Mesothelial cell of epicardium (in vitro differentiated cells): ENCODE results near the gene SNRPA. TPM values are rescaled to one million over a fixed set of nuclear protein-coding genes. Genes with fewer than 3 reads are reported as not detected.
A peak's percentile ranks its signal among the peaks of the same experiment; 100 is the strongest.

ENCODE experiments used
- DNase-seq, 2 experiments: peaks; one replicate each; pipeline ENCODE4 v3.0.0; 2021; ENCODE audit warnings: low spot score in 2 of 2; ENCODE audit not compliant: unreplicated experiment in 2 of 2
- H3K27ac Mint-ChIP-seq: 2 replicates; pipeline ENCODE4 v1.8.0; 2021; ENCODE audit warnings: mixed read lengths
- H3K27me3 Mint-ChIP-seq: 2 replicates; pipeline ENCODE4 v1.8.0; 2021; ENCODE audit warnings: low read depth, mixed read lengths
- H3K36me3 Mint-ChIP-seq: 2 replicates; pipeline ENCODE4 v1.8.0; 2021; ENCODE audit warnings: mixed read lengths
- H3K4me1 Mint-ChIP-seq: 2 replicates; pipeline ENCODE4 v1.8.0; 2021; ENCODE audit warnings: mixed read lengths
- H3K4me3 Mint-ChIP-seq: 2 replicates; pipeline ENCODE4 v1.8.0; 2021; ENCODE audit warnings: mild to moderate bottlenecking, moderate library complexity, mixed read lengths
- H3K9me3 Mint-ChIP-seq: 2 replicates; pipeline ENCODE4 v1.8.0; 2021; ENCODE audit warnings: mixed read lengths
- CTCF ChIP-seq: fragments of 200-600 bp; sonication (generic); IDR thresholded peaks from one replicate; pipeline ENCODE4 v1.5.0; 2021; ENCODE audit warnings: antibody characterized with exemption; ENCODE audit not compliant: unreplicated experiment
- total RNA-seq: library from RNA; stranded (reverse); gene quantifications from 3 replicates; pipeline ENCODE4 v1.2.1, GENCODE V29; 2021

The SNRPA gene
- 109 to 121 TPM (median 111 TPM) in 3 replicates for total RNA-seq

DNA sequence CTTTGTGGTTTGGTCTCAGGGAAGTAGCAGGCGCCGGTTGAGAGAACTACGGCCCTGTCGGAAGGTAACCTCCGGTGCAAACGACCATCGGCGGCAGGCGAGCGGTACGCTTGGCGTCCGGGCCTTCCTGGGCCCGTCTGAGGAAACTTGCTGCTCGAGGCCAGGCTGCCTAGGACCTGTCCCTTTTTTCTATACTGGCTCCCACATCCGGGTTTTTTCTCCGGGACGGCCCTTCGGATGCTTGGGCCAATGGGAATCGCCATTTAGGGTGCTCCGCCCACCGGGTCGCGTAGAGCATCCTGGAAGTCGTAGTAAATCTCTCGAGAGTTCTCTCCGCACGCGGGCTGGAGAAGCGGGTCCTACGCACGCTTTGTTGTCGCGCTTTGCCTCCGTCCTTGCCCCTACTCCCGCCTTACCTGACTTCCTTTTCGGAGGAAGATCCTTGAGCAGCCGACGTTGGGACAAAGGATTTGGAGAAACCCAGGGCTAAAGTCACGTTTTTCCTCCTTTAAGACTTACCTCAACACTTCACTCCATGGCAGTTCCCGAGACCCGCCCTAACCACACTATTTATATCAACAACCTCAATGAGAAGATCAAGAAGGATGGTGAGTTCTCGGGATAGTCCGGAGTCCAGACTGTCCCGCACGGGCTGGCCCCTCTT, at the start of gene SNRPA:
TSS of gene SNRPA (plus strand) at position 330 of the 664 bp plus-strand sequence. CDS start at position 536, 206 bp downstream.
- peak; percentile 91 to 96 for DNase-seq
- no peak for TF ChIP-seq CTCF
- Mint-ChIP-seq H3K4me3 (peak within 1 kb of the TSS; percentile 90), H3K36me3 (peaks cover 10% of the 10 kb centered on the region), H3K27me3 (no peaks in the 10 kb centered on the region), H3K27ac (peak within 1 kb of the TSS; percentile 97), H3K4me1 (peaks cover 50% of the 10 kb centered on the region), H3K9me3 (no peaks in the 10 kb centered on the region)

- no peak for TF ChIP-seq CTCF
- no peak overlapping the region for H3K27ac Mint-ChIP-seq
- no peak for DNase-seq
- H3K9me3 Mint-ChIP-seq: no peaks in the 10 kb centered on the region
- no peaks in the 10 kb centered on the region for H3K27me3 Mint-ChIP-seq
- peaks cover 34% of the 10 kb centered on the region for H3K36me3 Mint-ChIP-seq
- no peak overlapping the region for H3K4me3 Mint-ChIP-seq
- H3K4me1 Mint-ChIP-seq: no peaks in the 10 kb centered on the region
These were observed 49.2 kb upstream of the SNRPA start for GRCh38 chr19:40701758-40702157.

- peak in 1 of 2 experiments; percentile 44 for DNase-seq
- Mint-ChIP-seq H3K4me3 (no peak overlapping the region), H3K27ac (no peak overlapping the region), H3K4me1 (no peaks in the 10 kb centered on the region), H3K27me3 (no peaks in the 10 kb centered on the region), H3K36me3 (peaks cover 34% of the 10 kb centered on the region), H3K9me3 (no peaks in the 10 kb centered on the region)
- TF ChIP-seq CTCF: no peak
These were observed 48.5 kb upstream of the SNRPA start for GRCh38 chr19:40702337-40703012.

DNA sequence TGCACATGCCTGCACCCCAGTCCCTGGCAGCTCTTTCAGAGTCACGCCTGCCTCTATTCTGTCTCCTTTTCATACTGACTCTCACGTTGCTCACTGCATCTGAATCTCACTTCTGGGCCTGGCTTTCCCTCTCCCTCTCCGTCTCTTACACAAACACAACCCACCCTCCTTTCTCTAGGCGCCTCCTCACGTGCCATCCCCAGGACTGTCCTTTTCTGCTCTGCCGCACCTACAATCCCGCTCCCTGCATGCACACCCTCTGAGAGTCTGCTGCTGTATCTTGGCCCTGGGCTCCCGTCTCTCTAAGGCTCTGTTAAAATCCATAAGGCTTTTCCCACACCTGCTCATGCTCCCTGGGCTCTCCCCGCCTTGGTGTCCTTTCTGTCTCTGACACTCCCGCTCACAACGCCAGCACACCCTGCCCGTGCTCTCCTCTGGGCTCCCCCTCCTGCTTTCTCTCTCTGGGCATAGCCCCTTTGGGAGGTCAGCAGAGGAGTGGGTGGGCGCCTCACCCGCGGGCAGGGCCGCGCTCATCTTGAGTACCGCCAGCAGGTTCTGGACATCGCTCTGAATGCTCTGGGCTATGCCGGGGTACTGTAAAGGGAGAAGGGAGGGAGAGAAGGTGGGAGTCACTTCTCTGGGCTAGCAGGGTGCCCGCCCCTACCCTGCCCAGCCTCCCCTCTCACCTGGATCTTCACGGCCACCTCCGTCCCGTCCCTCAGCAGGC, 47.8 kb upstream of the SNRPA start:
- no peaks in the 10 kb centered on the region for H3K27me3 Mint-ChIP-seq
- H3K27ac Mint-ChIP-seq: peak overlapping the region; percentile 7
- no peak for TF ChIP-seq CTCF
- H3K4me1 Mint-ChIP-seq: no peaks in the 10 kb centered on the region
- DNase-seq: no peak
- no peaks in the 10 kb centered on the region for H3K9me3 Mint-ChIP-seq
- H3K4me3 Mint-ChIP-seq: no peak overlapping the region
- peaks cover 34% of the 10 kb centered on the region for H3K36me3 Mint-ChIP-seq

- H3K9me3 Mint-ChIP-seq: no peaks in the 10 kb centered on the region
- no peak for TF ChIP-seq CTCF
- peaks cover 37% of the 10 kb centered on the region for H3K36me3 Mint-ChIP-seq
- no peak for DNase-seq
- H3K27me3 Mint-ChIP-seq: no peaks in the 10 kb centered on the region
- no peak overlapping the region for H3K4me3 Mint-ChIP-seq
- H3K27ac Mint-ChIP-seq: no peak overlapping the region
- no peaks in the 10 kb centered on the region for H3K4me1 Mint-ChIP-seq
These were observed 46.3 kb upstream of the SNRPA start for GRCh38 chr19:40704491-40705361.
